ENCODE results near the gene OBP2A. TPM values are rescaled to one million over a fixed set of nuclear protein-coding genes. Genes with fewer than 3 reads are reported as not detected.

Gene OBP2A
- polyA plus RNA-seq, 1 donor (not counting 4 experiments of a cell fraction or from before 2014, with no cell fraction given) = not detected

GRCh38 chr9:135500525-135501260 is 45.2 kb upstream of the OBP2A start, which contains the start of gene MRPS2:
TSS of gene MRPS2 (plus strand) at chr9:135500682. CDS start at chr9:135500711, 29 bp downstream.
- Histone ChIP-seq H2AFZ (ENCODE audit: control insufficient read depth, low read length) (peak within 1 kb of the TSS; percentile 86), H3K4me1 (ENCODE audit: control insufficient read depth, extremely low read depth, insufficient read depth, low read length) (peaks cover 14% of the 10 kb centered on the region), H3K4me3 (ENCODE audit: control insufficient read depth in 2 of 3, extremely low read depth in 1 of 3, insufficient read depth in 2 of 3, low read depth in 1 of 3, low read length in 3 of 3) (peak within 1 kb of the TSS; percentile 84 to 93 (median 84)), H3K27ac (ENCODE audit: control insufficient read depth, insufficient read depth, low read length) (peak within 1 kb of the TSS; percentile 78), H3K36me3 (ENCODE audit: control insufficient read depth in 2 of 2, extremely low read depth in 1 of 2, insufficient read depth in 2 of 2, low read length in 2 of 2) (peaks cover 21 to 24% of the 10 kb centered on the region in 2 experiments), H3K4me2 (ENCODE audit: control insufficient read depth, extremely low read depth, insufficient read depth, low read depth, low read length) (peak within 1 kb of the TSS; percentile 96), H4K20me1 (ENCODE audit: control insufficient read depth, extremely low read depth, insufficient read depth, low read length) (peaks cover 5% of the 10 kb centered on the region), H3K9me1 (ENCODE audit: control insufficient read depth, extremely low read depth, insufficient read depth, low read length) (no peaks in the 10 kb centered on the region), H3K9me3 (ENCODE audit: control insufficient read depth, low read depth, low read length) (no peaks in the 10 kb centered on the region), H3K27me3 (ENCODE audit: control insufficient read depth, extremely low read depth, insufficient read depth, low read length) (no peaks in the 10 kb centered on the region), H3K79me2 (ENCODE audit: control insufficient read depth, insufficient read depth, low read length) (peaks cover 31% of the 10 kb centered on the region), H3K9ac (ENCODE audit: control insufficient read depth, extremely low read depth, insufficient read depth, low read length) (peak within 1 kb of the TSS; percentile 90)
- dilution Hi-C loops (cut with MboI; ENCODE audit: extremely low pct_ligation_motif_present, low sequenced_read_pairs) = no loop called here
- TF ChIP-seq EZH2 (IDR thresholded peaks at IDR 0.05; ENCODE audit: low read length) (no peak), CTCF (optimal IDR thresholded peaks at IDR 0.05 in 1 of 3, IDR thresholded peaks at IDR 0.05 in 1 of 3, conservative IDR thresholded peaks at IDR 0.05 in 1 of 3; ENCODE audit: extremely low read depth in 1 of 3, insufficient read depth in 2 of 3, low read length in 3 of 3) (peak; percentile 57 to 97 (median 89))
- no peak for FAIRE-seq
- DNase-seq (ENCODE audit: low read depth, low spot score) = peak; percentile 30

- H3K4me1 ChIP-seq (ENCODE audit: control insufficient read depth, extremely low read depth, insufficient read depth, low read length) = peaks cover 14% of the 10 kb centered on the region
- H3K27ac ChIP-seq (ENCODE audit: control insufficient read depth, insufficient read depth, low read length) = peak overlapping the region; percentile 78
- H3K9me1 ChIP-seq (ENCODE audit: control insufficient read depth, extremely low read depth, insufficient read depth, low read length) = no peaks in the 10 kb centered on the region
- DNase-seq (ENCODE audit: low read depth, low spot score) (no peak), FAIRE-seq (no peak)
- peak overlapping the region; percentile 84 to 93 (median 84) for H3K4me3 ChIP-seq (ENCODE audit: control insufficient read depth in 2 of 3, extremely low read depth in 1 of 3, insufficient read depth in 2 of 3, low read depth in 1 of 3, low read length in 3 of 3)
- H3K9ac ChIP-seq (ENCODE audit: control insufficient read depth, extremely low read depth, insufficient read depth, low read length) = peak overlapping the region; percentile 90
- peak overlapping the region; percentile 77 for H2AFZ ChIP-seq (ENCODE audit: control insufficient read depth, low read length)
- no peaks in the 10 kb centered on the region for H3K9me3 ChIP-seq (ENCODE audit: control insufficient read depth, low read depth, low read length)
- dilution Hi-C loops (cut with MboI; ENCODE audit: extremely low pct_ligation_motif_present, low sequenced_read_pairs) = no loop called here
- peaks cover 21 to 24% of the 10 kb centered on the region in 2 experiments for H3K36me3 ChIP-seq (ENCODE audit: control insufficient read depth in 2 of 2, extremely low read depth in 1 of 2, insufficient read depth in 2 of 2, low read length in 2 of 2)
- H3K4me2 ChIP-seq (ENCODE audit: control insufficient read depth, extremely low read depth, insufficient read depth, low read depth, low read length) = peak overlapping the region; percentile 93
- TF ChIP-seq CTCF (optimal IDR thresholded peaks at IDR 0.05 in 1 of 3, IDR thresholded peaks at IDR 0.05 in 1 of 3, conservative IDR thresholded peaks at IDR 0.05 in 1 of 3; ENCODE audit: extremely low read depth in 1 of 3, insufficient read depth in 2 of 3, low read length in 3 of 3) (no peak), EZH2 (IDR thresholded peaks at IDR 0.05; ENCODE audit: low read length) (no peak)
- H3K79me2 ChIP-seq (ENCODE audit: control insufficient read depth, insufficient read depth, low read length) = peaks cover 31% of the 10 kb centered on the region
- peaks cover 5% of the 10 kb centered on the region for H4K20me1 ChIP-seq (ENCODE audit: control insufficient read depth, extremely low read depth, insufficient read depth, low read length)
- no peaks in the 10 kb centered on the region for H3K27me3 ChIP-seq (ENCODE audit: control insufficient read depth, extremely low read depth, insufficient read depth, low read length)
Measured at GRCh38 chr9:135501261-135502167, 44.4 kb upstream of the OBP2A start.
